ENCODE measurements around the gene PIGQ. TPM values are rescaled to one million over a fixed set of nuclear protein-coding genes. Genes with fewer than 3 reads are reported as not detected.

The PIGQ gene
- total and polyA plus RNA-seq, 2 of the 13 experiments (the other 11 are each of a cell fraction or from before 2014, with no cell fraction given) = 7.7 to 19.7 TPM

DNA sequence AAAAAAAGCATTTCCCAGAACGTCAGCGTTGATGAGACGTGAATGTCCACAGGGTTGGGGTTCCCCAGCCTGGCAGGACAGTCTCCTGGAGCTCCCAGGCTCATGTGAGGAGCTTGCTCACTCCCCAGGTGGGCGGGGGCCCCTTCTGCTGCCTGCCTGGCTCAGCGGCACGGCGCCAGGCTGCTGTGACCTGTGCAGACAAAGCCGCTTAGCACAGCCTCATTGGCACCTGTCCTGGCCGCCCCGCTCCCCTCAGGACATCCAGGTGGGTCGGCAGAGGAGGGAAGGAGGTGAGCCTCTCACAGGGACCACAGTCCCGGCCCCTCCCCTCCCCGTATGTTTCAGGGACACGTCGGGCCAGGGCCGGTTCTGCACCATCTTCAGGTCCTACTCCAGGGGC, 48.1 kb downstream of the PIGQ start:
- intact Hi-C loops (cut with micrococcal nuclease; ENCODE audit: unreplicated experiment) = no loop called here
- Histone ChIP-seq H3K27ac (ENCODE audit: extremely low read length, insufficient read depth, low read length) (no peak overlapping the region), H3K79me2 (ENCODE audit: insufficient read depth, low read length) (no peaks in the 10 kb centered on the region), H3K27me3 (ENCODE audit: control insufficient read depth in 1 of 2, insufficient read depth in 2 of 2, low read length in 2 of 2) (no peaks in the 10 kb centered on the region), H3K9me3 (ENCODE audit: low read length) (no peaks in the 10 kb centered on the region), H3K4me3 (replicated peaks in 1 of 3; ENCODE audit: insufficient read depth in 1 of 3, low read depth in 2 of 3, low read length in 3 of 3) (no peak overlapping the region), H4K20me1 (ENCODE audit: insufficient read depth, low read length) (no peaks in the 10 kb centered on the region), H3K4me1 (ENCODE audit: insufficient read depth, low read length) (peaks cover 9% of the 10 kb centered on the region), H3K9ac (ENCODE audit: insufficient read depth, low read depth, low read length) (no peak overlapping the region), H3K36me3 (replicated peaks in 1 of 2; ENCODE audit: control insufficient read depth in 1 of 2, insufficient read depth in 2 of 2, low read length in 2 of 2) (peaks cover 1 to 9% of the 10 kb centered on the region in 2 experiments; a peak in 1 of 5 replicates), H2AFZ (ENCODE audit: low read length) (no peak overlapping the region), H3K4me2 (ENCODE audit: low read depth, low read length) (no peak overlapping the region)
- in situ Hi-C loops (cut with HindIII; ENCODE audit: extremely low pct_ligation_motif_present, low pct_unique_long_range_greater_than_20kb) = no loop called here
- TF ChIP-seq CEBPG (CRISPR knock-in tag; IDR thresholded peaks at IDR 0.05) (no peak), MIER3 (CRISPR knock-in tag; IDR thresholded peaks at IDR 0.05; ENCODE audit: borderline replicate concordance) (no peak), NFIC (IDR thresholded peaks at IDR 0.05; ENCODE audit: low read length) (no peak), ELF1 (CRISPR knock-in tag; IDR thresholded peaks at IDR 0.05) (no peak), STAT5B (CRISPR knock-in tag; IDR thresholded peaks at IDR 0.05) (no peak), GTF3A (CRISPR knock-in tag; conservative IDR thresholded peaks at IDR 0.05) (no peak), ZNF143 (CRISPR knock-in tag; IDR thresholded peaks at IDR 0.05) (no peak), ZNF350 (CRISPR knock-in tag; IDR thresholded peaks at IDR 0.05; ENCODE audit: borderline replicate concordance, low read depth) (no peak), KLF12 (CRISPR knock-in tag; IDR thresholded peaks at IDR 0.05; ENCODE audit: borderline replicate concordance) (no peak), ZC3H4 (CRISPR knock-in tag; IDR thresholded peaks at IDR 0.05; ENCODE audit: borderline replicate concordance) (no peak), FOXK2 (IDR thresholded peaks at IDR 0.05) (no peak)
- DNase-seq (ENCODE audit: low spot score) (no peak), FAIRE-seq (no peak), ATAC-seq (no peak; the same call in 2 of the 3 replicates)
- BruUV-seq (replicated peaks) = no TSS peak
- ChIA-PET POLR2A (no interaction called here), CTCF (ENCODE audit: low intra/inter-chr PET ratio, low total read pairs) (no interaction called here)
- WGBS (ENCODE audit: low lambda C conversion rate) = 92% methylated on average over 11 of the region's 16 CpGs

DNA sequence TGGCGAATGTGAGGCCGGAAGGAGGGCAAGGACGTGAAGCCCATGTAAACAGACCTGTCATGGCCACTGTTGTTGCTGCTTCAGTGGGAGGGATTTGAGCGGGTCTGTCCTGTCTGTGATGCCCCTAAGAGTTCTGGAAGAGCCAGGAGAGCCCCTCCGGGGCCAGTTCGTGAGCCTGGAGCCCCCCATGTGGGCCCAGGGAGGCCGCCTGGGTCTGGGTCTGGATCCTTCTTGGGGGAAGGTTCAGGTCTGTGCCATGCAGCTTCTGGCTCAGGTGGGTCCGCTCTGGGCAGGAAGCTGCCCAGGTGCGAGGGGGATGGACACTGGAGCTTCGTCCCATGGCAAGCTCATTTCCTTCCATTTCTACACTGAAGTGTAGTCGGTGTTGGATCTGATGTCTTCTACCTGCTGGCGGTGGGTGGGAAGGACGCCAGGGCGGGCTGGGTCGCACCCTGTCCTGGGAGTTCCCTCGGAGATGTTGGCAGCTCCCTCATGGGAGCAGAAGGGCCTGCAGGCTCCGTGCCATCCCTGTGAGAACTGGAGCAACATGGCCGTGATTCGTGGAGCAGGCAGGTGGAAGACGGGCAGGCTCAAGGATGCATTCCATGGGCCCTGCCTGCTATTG, 49.8 kb downstream of the PIGQ start:
- DNase-seq (ENCODE audit: low spot score) (no peak), ATAC-seq (no peak), FAIRE-seq (no peak)
- H2AFZ ChIP-seq (ENCODE audit: low read length) = no peak overlapping the region
- WGBS (ENCODE audit: low lambda C conversion rate) = 96% methylated on average over 20 of the region's 20 CpGs
- H3K4me3 ChIP-seq (replicated peaks in 1 of 3; ENCODE audit: insufficient read depth in 1 of 3, low read depth in 2 of 3, low read length in 3 of 3) = no peak overlapping the region
- H3K9me3 ChIP-seq (ENCODE audit: low read length) = no peaks in the 10 kb centered on the region
- H3K9ac ChIP-seq (ENCODE audit: insufficient read depth, low read depth, low read length) = no peak overlapping the region
- no peak overlapping the region for H3K4me2 ChIP-seq (ENCODE audit: low read depth, low read length)
- peaks cover 0 to 6% of the 10 kb centered on the region in 2 experiments; a peak in 1 of 5 replicates for H3K36me3 ChIP-seq (replicated peaks in 1 of 2; ENCODE audit: control insufficient read depth in 1 of 2, insufficient read depth in 2 of 2, low read length in 2 of 2)
- H3K4me1 ChIP-seq (ENCODE audit: insufficient read depth, low read length) = peaks cover 9% of the 10 kb centered on the region
- H3K27ac ChIP-seq (ENCODE audit: extremely low read length, insufficient read depth, low read length) = no peak overlapping the region
- intact Hi-C loops (cut with micrococcal nuclease; ENCODE audit: unreplicated experiment) (no loop called here), in situ Hi-C loops (cut with HindIII; ENCODE audit: extremely low pct_ligation_motif_present, low pct_unique_long_range_greater_than_20kb) (no loop called here)
- no peaks in the 10 kb centered on the region for H3K79me2 ChIP-seq (ENCODE audit: insufficient read depth, low read length)
- no peaks in the 10 kb centered on the region for H3K27me3 ChIP-seq (ENCODE audit: control insufficient read depth in 1 of 2, insufficient read depth in 2 of 2, low read length in 2 of 2)
- CTCF ChIA-PET (ENCODE audit: low intra/inter-chr PET ratio, low total read pairs) = no interaction called here
- no TSS peak for BruUV-seq (replicated peaks)
- no peaks in the 10 kb centered on the region for H4K20me1 ChIP-seq (ENCODE audit: insufficient read depth, low read length)
- POLR2A ChIA-PET = no interaction called here
- TF ChIP-seq ZNF382 (CRISPR knock-in tag; IDR thresholded peaks at IDR 0.05; ENCODE audit: borderline replicate concordance) (no peak), SSRP1 (CRISPR knock-in tag; IDR thresholded peaks at IDR 0.05) (no peak), ZNF883 (CRISPR knock-in tag; IDR thresholded peaks at IDR 0.05; ENCODE audit: not compliant biosample characterization) (no peak), SMAD9 (CRISPR knock-in tag; IDR thresholded peaks at IDR 0.05) (no peak)
- TF ChIP-seq, protein P1, sequence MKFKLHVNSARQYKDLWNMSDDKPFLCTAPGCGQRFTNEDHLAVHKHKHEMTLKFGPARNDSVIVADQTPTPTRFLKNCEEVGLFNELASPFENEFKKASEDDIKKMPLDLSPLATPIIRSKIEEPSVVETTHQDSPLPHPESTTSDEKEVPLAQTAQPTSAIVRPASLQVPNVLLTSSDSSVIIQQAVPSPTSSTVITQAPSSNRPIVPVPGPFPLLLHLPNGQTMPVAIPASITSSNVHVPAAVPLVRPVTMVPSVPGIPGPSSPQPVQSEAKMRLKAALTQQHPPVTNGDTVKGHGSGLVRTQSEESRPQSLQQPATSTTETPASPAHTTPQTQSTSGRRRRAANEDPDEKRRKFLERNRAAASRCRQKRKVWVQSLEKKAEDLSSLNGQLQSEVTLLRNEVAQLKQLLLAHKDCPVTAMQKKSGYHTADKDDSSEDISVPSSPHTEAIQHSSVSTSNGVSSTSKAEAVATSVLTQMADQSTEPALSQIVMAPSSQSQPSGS (CRISPR knock-in tag; IDR thresholded peaks at IDR 0.05) = no peak

Measured in HepG2 (cell line).